ENCODE results near the gene GRK4. TPM values are rescaled to one million over a fixed set of nuclear protein-coding genes. Genes with fewer than 3 reads are reported as not detected.

Gene GRK4
- total and polyA plus RNA-seq, 2 donors (not counting 1 experiment from before 2014, with no cell fraction given), result 0.73 to 2.3 TPM

DNA sequence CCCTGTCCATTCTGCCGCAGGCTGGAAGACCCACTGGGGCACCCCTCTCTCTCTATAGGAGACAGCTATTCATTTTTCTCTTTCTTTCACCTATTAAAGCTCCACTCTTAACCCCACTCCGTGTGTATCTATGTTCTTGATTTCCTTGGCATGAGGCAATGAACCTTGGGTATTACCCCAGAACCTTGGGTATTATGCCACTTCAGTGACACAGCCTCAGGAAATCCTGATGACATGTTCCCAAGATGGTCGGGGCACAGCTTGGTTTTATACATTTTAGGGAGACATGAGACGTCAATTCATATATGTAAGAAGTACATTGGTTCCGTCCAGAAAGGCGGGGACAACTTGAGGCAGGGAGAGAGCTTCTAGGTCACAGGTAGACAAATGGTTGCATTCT is 97.6 kb downstream of the GRK4 start:
- intact Hi-C loops (cut with micrococcal nuclease), result no loop called here
- no peak overlapping the region for H3K9ac ChIP-seq (ENCODE audit: low read length)
- H3K27ac Mint-ChIP-seq, result no peak overlapping the region
- no peak overlapping the region for H2AFZ ChIP-seq (ENCODE audit: insufficient read depth, low read depth, low read length, poor library complexity, severe bottlenecking)
- H3K27me3 ChIP-seq (replicated peaks in 1 of 4; ENCODE audit: control extremely low read depth in 1 of 4, control insufficient read depth in 3 of 4, insufficient read depth in 4 of 4, low read length in 3 of 4), result no peaks in the 10 kb centered on the region
- 95% methylated on average over 5 of the region's 6 CpGs for WGBS (ENCODE audit: insufficient coverage)
- peaks cover 18% of the 10 kb centered on the region for H3K4me1 Mint-ChIP-seq
- H3K79me2 ChIP-seq (ENCODE audit: control insufficient read depth, insufficient read depth, low read length), result peaks cover 5% of the 10 kb centered on the region
- H3K4me3 ChIP-seq (ENCODE audit: control extremely low read depth in 1 of 5, extremely low read depth in 1 of 5, insufficient read depth in 1 of 5, low read depth in 2 of 5, low read length in 4 of 5), result no peak overlapping the region
- no peak overlapping the region for H3K4me2 ChIP-seq (replicated peaks; ENCODE audit: low read depth, low read length, poor library complexity, severe bottlenecking)
- no peaks in the 10 kb centered on the region for H3K27me3 Mint-ChIP-seq
- H3K9me3 ChIP-seq (ENCODE audit: control extremely low read depth in 1 of 3, control insufficient read depth in 2 of 3, insufficient read depth in 1 of 3, low read length in 2 of 3), result peaks cover 0 to 5% (median 3%) of the 10 kb centered on the region in 3 donors
- H3K27ac ChIP-seq (ENCODE audit: low read length in 2 of 2), result no peak overlapping the region
- CTCF ChIA-PET, result no interaction called here
- no peak for ATAC-seq (ENCODE audit: low read depth)
- no peak for TF ChIP-seq EZH2 (IDR thresholded peaks at IDR 0.05; ENCODE audit: borderline replicate concordance, insufficient read depth, low read depth, low read length, poor library complexity, severe bottlenecking)
- TF ChIP-seq, protein P1, sequence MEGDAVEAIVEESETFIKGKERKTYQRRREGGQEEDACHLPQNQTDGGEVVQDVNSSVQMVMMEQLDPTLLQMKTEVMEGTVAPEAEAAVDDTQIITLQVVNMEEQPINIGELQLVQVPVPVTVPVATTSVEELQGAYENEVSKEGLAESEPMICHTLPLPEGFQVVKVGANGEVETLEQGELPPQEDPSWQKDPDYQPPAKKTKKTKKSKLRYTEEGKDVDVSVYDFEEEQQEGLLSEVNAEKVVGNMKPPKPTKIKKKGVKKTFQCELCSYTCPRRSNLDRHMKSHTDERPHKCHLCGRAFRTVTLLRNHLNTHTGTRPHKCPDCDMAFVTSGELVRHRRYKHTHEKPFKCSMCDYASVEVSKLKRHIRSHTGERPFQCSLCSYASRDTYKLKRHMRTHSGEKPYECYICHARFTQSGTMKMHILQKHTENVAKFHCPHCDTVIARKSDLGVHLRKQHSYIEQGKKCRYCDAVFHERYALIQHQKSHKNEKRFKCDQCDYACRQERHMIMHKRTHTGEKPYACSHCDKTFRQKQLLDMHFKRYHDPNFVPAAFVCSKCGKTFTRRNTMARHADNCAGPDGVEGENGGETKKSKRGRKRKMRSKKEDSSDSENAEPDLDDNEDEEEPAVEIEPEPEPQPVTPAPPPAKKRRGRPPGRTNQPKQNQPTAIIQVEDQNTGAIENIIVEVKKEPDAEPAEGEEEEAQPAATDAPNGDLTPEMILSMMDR (IDR thresholded peaks at IDR 0.05), result no peak
- POLR2A ChIA-PET, result interaction anchor here (0.6 kb wide), 1 partner anchor 10 kb away, joined by 4 read pairs; no protein-coding TSS in a partner anchor
- DNase-seq, result no peak
- H3K4me3 Mint-ChIP-seq, result no peak overlapping the region
- peaks cover 5% of the 10 kb centered on the region for H4K20me1 ChIP-seq (ENCODE audit: control insufficient read depth, insufficient read depth, low read length, poor library complexity, severe bottlenecking)
- peaks cover 2% of the 10 kb centered on the region for H3K9me3 Mint-ChIP-seq (ENCODE audit: insufficient read depth)
- H3K4me1 ChIP-seq (ENCODE audit: control insufficient read depth in 2 of 2, insufficient read depth in 2 of 2, low read length in 2 of 2), result peaks cover 13 to 18% of the 10 kb centered on the region in 2 donors
- H3K36me3 ChIP-seq (replicated peaks in 1 of 2; ENCODE audit: control extremely low read depth in 1 of 2, control insufficient read depth in 1 of 2, extremely low read depth in 1 of 2, insufficient read depth in 2 of 2, low read length in 1 of 2), result peaks cover 5 to 11% of the 10 kb centered on the region in 2 experiments

DNA sequence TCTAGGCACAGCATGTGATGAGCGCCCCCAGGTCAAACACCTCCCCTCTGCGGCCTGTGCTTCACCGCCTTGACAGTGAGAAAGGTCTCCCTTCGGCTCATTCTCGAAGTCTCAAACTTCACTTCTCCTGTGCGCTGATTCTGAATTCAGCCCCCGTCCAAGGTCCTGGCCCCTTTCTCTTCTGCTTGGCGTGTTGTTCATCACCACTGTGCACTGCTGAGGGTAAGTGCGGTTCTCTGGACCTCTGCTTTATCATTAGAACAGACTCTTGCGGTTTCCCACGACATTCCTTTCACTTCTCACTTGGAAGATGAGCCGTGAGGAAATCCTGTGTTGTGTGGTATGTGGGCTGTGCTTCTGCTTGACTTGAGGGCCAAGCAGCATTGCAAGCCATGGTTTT is 99.1 kb downstream of the GRK4 start:
- no peak for ATAC-seq (ENCODE audit: low read depth)
- intact Hi-C loops (cut with micrococcal nuclease), result no loop called here
- Mint-ChIP-seq H3K4me1 (peaks cover 16% of the 10 kb centered on the region), H3K27me3 (no peaks in the 10 kb centered on the region), H3K27ac (no peak overlapping the region), H3K9me3 (ENCODE audit: insufficient read depth) (no peaks in the 10 kb centered on the region), H3K4me3 (no peak overlapping the region)
- peaks cover 13 to 18% of the 10 kb centered on the region in 2 donors for H3K4me1 ChIP-seq (ENCODE audit: control insufficient read depth in 2 of 2, insufficient read depth in 2 of 2, low read length in 2 of 2)
- H3K4me2 ChIP-seq (replicated peaks; ENCODE audit: low read depth, low read length, poor library complexity, severe bottlenecking), result no peak overlapping the region
- peaks cover 5% of the 10 kb centered on the region for H4K20me1 ChIP-seq (ENCODE audit: control insufficient read depth, insufficient read depth, low read length, poor library complexity, severe bottlenecking)
- H3K9me3 ChIP-seq (ENCODE audit: control extremely low read depth in 1 of 3, control insufficient read depth in 2 of 3, insufficient read depth in 1 of 3, low read length in 2 of 3), result no peaks in the 10 kb centered on the region
- H3K36me3 ChIP-seq (replicated peaks in 1 of 2; ENCODE audit: control extremely low read depth in 1 of 2, control insufficient read depth in 1 of 2, extremely low read depth in 1 of 2, insufficient read depth in 2 of 2, low read length in 1 of 2), result peaks cover 0 to 5% of the 10 kb centered on the region in 2 experiments
- no peak for DNase-seq
- H3K9ac ChIP-seq (ENCODE audit: low read length), result no peak overlapping the region
- CTCF ChIA-PET, result no interaction called here
- no peak overlapping the region for H2AFZ ChIP-seq (ENCODE audit: insufficient read depth, low read depth, low read length, poor library complexity, severe bottlenecking)
- H3K27ac ChIP-seq (ENCODE audit: low read length in 2 of 2), result no peak overlapping the region
- no peak overlapping the region for H3K4me3 ChIP-seq (ENCODE audit: control extremely low read depth in 1 of 5, extremely low read depth in 1 of 5, insufficient read depth in 1 of 5, low read depth in 2 of 5, low read length in 4 of 5)
- WGBS (ENCODE audit: insufficient coverage), result 96% methylated on average over 11 of the region's 12 CpGs
- TF ChIP-seq, protein P1 (IDR thresholded peaks at IDR 0.05), result no peak
- TF ChIP-seq EZH2 (IDR thresholded peaks at IDR 0.05; ENCODE audit: borderline replicate concordance, insufficient read depth, low read depth, low read length, poor library complexity, severe bottlenecking), result no peak
- peaks cover 5% of the 10 kb centered on the region for H3K79me2 ChIP-seq (ENCODE audit: control insufficient read depth, insufficient read depth, low read length)
- H3K27me3 ChIP-seq (replicated peaks in 1 of 4; ENCODE audit: control extremely low read depth in 1 of 4, control insufficient read depth in 3 of 4, insufficient read depth in 4 of 4, low read length in 3 of 4), result no peaks in the 10 kb centered on the region
- POLR2A ChIA-PET, result interaction anchor here (1.0 kb wide), 1 partner anchor 16 kb away, joined by 5 read pairs; no protein-coding TSS in a partner anchor
